ENCODE data around the gene TMCO4.

DNA sequence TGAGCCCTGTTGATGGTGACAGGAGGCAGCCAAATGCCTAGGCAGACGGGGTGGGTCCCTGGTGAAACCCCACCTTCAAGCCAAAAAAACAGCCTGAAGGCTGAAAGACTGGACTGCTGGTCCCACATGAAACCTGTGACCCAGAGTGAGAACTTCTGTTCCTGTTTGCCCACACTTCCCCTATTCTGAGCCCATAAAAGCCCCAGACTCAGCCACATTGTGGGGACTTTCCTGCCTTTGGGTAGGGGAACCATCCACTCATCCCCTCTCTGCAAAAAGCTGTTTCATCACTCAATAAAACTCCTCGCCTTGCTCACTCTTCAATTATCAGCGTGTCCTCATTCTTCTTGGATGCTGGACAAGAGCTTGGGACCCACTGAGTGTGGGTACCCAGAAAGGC, 109.9 kb downstream of the TMCO4 start:
- TF ChIP-seq, protein P1, sequence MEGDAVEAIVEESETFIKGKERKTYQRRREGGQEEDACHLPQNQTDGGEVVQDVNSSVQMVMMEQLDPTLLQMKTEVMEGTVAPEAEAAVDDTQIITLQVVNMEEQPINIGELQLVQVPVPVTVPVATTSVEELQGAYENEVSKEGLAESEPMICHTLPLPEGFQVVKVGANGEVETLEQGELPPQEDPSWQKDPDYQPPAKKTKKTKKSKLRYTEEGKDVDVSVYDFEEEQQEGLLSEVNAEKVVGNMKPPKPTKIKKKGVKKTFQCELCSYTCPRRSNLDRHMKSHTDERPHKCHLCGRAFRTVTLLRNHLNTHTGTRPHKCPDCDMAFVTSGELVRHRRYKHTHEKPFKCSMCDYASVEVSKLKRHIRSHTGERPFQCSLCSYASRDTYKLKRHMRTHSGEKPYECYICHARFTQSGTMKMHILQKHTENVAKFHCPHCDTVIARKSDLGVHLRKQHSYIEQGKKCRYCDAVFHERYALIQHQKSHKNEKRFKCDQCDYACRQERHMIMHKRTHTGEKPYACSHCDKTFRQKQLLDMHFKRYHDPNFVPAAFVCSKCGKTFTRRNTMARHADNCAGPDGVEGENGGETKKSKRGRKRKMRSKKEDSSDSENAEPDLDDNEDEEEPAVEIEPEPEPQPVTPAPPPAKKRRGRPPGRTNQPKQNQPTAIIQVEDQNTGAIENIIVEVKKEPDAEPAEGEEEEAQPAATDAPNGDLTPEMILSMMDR (IDR thresholded peaks at IDR 0.05) = no peak
- TF ChIP-seq POLR2A (IDR thresholded peaks at IDR 0.05) = no peak
- TF ChIP-seq POLR2AphosphoS5 (IDR thresholded peaks at IDR 0.05) = no peak

Measured in sigmoid colon (tissue), 4 donors.